Activated B cell treated with CpG ODN at 0.5 μM for 24 hours (primary cell): Measurements from ENCODE around the gene AQP4. TPM values are rescaled to one million over a fixed set of nuclear protein-coding genes. Genes with fewer than 3 reads are reported as not detected.

Experiments
- ATAC-seq: fragments of 200-7000 bp; cut with Tn5 transposase; one replicate; pipeline ENCODE4 v1.10.0; 2021; ENCODE audit warnings: low read depth, mild to moderate bottlenecking, moderate library complexity
- CTCF ChIA-PET: fragments of 350-600 bp; sonication (Branson Sonifier 250); formaldehyde crosslinking; loops from one replicate; lab custom pipeline; 2021; ENCODE audit warnings: antibody characterized with exemption; lab: Charles Lee
- POLR2A ChIA-PET: fragments of 350-600 bp; sonication (Branson Sonifier 250); formaldehyde crosslinking; loops from one replicate; lab custom pipeline; 2021; ENCODE audit warnings: antibody characterized with exemption; lab: Charles Lee
- DNase-seq: peaks from one replicate; pipeline ENCODE4 v3.0.0; 2022
- H3K27ac Mint-ChIP-seq: one replicate; pipeline ENCODE4 v1.8.0; 2020; ENCODE audit warnings: mixed read lengths
- H3K27me3 Mint-ChIP-seq: one replicate; pipeline ENCODE4 v1.8.0; 2021; ENCODE audit warnings: mixed read lengths
- H3K36me3 Mint-ChIP-seq: one replicate; pipeline ENCODE4 v1.8.0; 2021; ENCODE audit warnings: low read depth, mixed read lengths
- H3K4me1 Mint-ChIP-seq: one replicate; pipeline ENCODE4 v1.8.0; 2021; ENCODE audit warnings: mixed read lengths
- H3K4me3 Mint-ChIP-seq: one replicate; pipeline ENCODE4 v1.8.0; 2020; ENCODE audit warnings: mild to moderate bottlenecking, mixed read lengths
- H3K9me3 Mint-ChIP-seq: one replicate; pipeline ENCODE4 v1.8.0; 2020; ENCODE audit warnings: mixed read lengths
- CTCF ChIP-seq: fragments of 200-600 bp; IDR thresholded peaks from one replicate; pipeline ENCODE4 v1.8.0; 2022; ENCODE audit warnings: antibody characterized with exemption, mild to moderate bottlenecking
- intact Hi-C: fragments of 100-400 bp; cut with micrococcal nuclease; formaldehyde crosslinking; loops from one replicate; pipeline ENCODE4 v1.15.1; 2024
- total RNA-seq: library from RNA; stranded (reverse); gene quantifications from 2 replicates; pipeline ENCODE4 v1.2.3, GENCODE V29; 2022

The AQP4 gene
- total RNA-seq, 1 donor from 2014 or later, result not detected

GRCh38 chr18:26863921-26864497 lies 1.5 kb downstream of the AQP4 start:
- Mint-ChIP-seq H3K36me3 (no peaks in the 10 kb centered on the region), H3K4me1 (no peaks in the 10 kb centered on the region), H3K9me3 (no peaks in the 10 kb centered on the region), H3K4me3 (no peak overlapping the region), H3K27me3 (peaks cover 26% of the 10 kb centered on the region), H3K27ac (no peak overlapping the region)
- no peak for ATAC-seq
- TF ChIP-seq CTCF, result no peak
- intact Hi-C loops, result no loop called here
- CTCF ChIA-PET, result no interaction called here
- POLR2A ChIA-PET, result no interaction called here
- DNase-seq, result no peak

GRCh38 chr18:26863122-26863879 lies 2.2 kb downstream of the AQP4 start:
- ATAC-seq, result no peak
- no peak for TF ChIP-seq CTCF
- CTCF ChIA-PET, result no interaction called here
- Mint-ChIP-seq H3K4me1 (no peaks in the 10 kb centered on the region), H3K27ac (no peak overlapping the region), H3K27me3 (peaks cover 26% of the 10 kb centered on the region), H3K4me3 (no peak overlapping the region), H3K9me3 (no peaks in the 10 kb centered on the region), H3K36me3 (no peaks in the 10 kb centered on the region)
- DNase-seq, result no peak
- intact Hi-C loops, result no loop called here
- POLR2A ChIA-PET, result no interaction called here

GRCh38 chr18:26862084-26862483 lies 3.4 kb downstream of the AQP4 start:
- Mint-ChIP-seq H3K9me3 (no peaks in the 10 kb centered on the region), H3K27me3 (peaks cover 26% of the 10 kb centered on the region), H3K4me3 (no peak overlapping the region), H3K4me1 (no peaks in the 10 kb centered on the region), H3K27ac (no peak overlapping the region), H3K36me3 (no peaks in the 10 kb centered on the region)
- DNase-seq (no peak), ATAC-seq (no peak)
- intact Hi-C loops, result no loop called here
- ChIA-PET CTCF (no interaction called here), POLR2A (no interaction called here)
- no peak for TF ChIP-seq CTCF

- Mint-ChIP-seq H3K4me3 (no peak overlapping the region), H3K4me1 (no peaks in the 10 kb centered on the region), H3K9me3 (no peaks in the 10 kb centered on the region), H3K36me3 (no peaks in the 10 kb centered on the region), H3K27me3 (no peaks in the 10 kb centered on the region), H3K27ac (no peak overlapping the region)
- ChIA-PET CTCF (interaction anchor here (0.7 kb wide), 1 partner anchor 164 kb away, joined by 3 read pairs; no protein-coding TSS in a partner anchor), POLR2A (no interaction called here)
- no peak for ATAC-seq
- intact Hi-C loops, result no loop called here
- no peak for DNase-seq
- TF ChIP-seq CTCF, result no peak
Observed at GRCh38 chr18:26854292-26854881, 11.1 kb downstream of the AQP4 start.

- H3K4me1 Mint-ChIP-seq, result no peaks in the 10 kb centered on the region
- H3K27ac Mint-ChIP-seq, result no peak overlapping the region
- ATAC-seq (no peak), DNase-seq (no peak)
- H3K36me3 Mint-ChIP-seq, result no peaks in the 10 kb centered on the region
- H3K27me3 Mint-ChIP-seq, result no peaks in the 10 kb centered on the region
- ChIA-PET POLR2A (no interaction called here), CTCF (no interaction called here)
- intact Hi-C loops, result no loop called here
- H3K9me3 Mint-ChIP-seq, result no peaks in the 10 kb centered on the region
- TF ChIP-seq CTCF, result no peak
- no peak overlapping the region for H3K4me3 Mint-ChIP-seq
Observed at GRCh38 chr18:26853401-26853800, 12.1 kb downstream of the AQP4 start.
